ENCODE measurements around the gene PRC1.
"Not testable (repeated sequence)": the region's sequence is repeated elsewhere in the genome, so short reads cannot be mapped to it uniquely, and the experiment has no call there.

Gene PRC1

DNA sequence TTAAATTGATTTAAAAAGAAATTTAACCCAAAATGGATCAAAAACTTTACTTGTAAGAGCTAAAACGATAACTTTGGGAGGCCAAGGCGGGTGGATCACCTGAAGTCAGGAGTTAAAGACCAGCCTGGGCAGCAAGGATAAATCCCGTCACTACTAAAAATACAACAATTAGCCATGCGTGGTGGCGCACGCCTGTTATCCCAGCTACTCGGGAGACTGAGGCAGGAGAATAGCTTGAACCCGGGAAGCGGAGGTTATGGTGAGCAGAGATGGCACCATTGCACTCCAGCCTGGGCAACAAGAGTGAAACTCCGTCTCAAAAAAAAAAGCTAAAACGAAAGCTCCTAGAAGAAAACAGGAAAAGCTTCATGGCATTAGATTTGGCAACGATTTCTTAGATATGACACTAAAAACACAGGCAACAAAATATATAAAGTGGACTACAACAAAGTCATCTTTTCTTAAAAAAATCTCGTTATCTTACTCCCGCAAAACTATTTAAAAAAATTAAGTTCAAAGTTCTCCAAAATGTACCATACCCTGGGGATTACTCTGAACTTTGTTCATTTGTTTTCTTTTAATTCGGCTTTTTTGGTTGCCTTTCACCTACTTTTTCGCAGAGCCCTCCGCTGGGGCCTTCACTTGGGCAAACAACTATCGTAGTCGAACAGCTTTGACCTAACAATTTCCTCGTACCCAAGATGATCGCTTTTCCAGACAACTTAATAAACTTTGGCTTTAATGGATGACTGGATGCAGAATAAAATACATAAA, 64.9 kb downstream of the PRC1 start:
- peak overlapping the region; percentile 90 for H3K27ac ChIP-seq
- DNase-seq (ENCODE audit: low spot score), result no peak
- ChIA-PET POLR2A (ENCODE audit: low non-redundant PET) (interaction anchor here (0.6 to 0.8 kb wide), 2 partner anchors 19 to 401 kb away, joined by 3 to 5 read pairs; no protein-coding TSS in a partner anchor), CTCF (interaction anchor here (0.6 to 0.8 kb wide), 4 partner anchors 27 to 1659 kb away, joined by 3 to 9 read pairs (median 3); no protein-coding TSS in a partner anchor)
- TF ChIP-seq, protein P1, sequence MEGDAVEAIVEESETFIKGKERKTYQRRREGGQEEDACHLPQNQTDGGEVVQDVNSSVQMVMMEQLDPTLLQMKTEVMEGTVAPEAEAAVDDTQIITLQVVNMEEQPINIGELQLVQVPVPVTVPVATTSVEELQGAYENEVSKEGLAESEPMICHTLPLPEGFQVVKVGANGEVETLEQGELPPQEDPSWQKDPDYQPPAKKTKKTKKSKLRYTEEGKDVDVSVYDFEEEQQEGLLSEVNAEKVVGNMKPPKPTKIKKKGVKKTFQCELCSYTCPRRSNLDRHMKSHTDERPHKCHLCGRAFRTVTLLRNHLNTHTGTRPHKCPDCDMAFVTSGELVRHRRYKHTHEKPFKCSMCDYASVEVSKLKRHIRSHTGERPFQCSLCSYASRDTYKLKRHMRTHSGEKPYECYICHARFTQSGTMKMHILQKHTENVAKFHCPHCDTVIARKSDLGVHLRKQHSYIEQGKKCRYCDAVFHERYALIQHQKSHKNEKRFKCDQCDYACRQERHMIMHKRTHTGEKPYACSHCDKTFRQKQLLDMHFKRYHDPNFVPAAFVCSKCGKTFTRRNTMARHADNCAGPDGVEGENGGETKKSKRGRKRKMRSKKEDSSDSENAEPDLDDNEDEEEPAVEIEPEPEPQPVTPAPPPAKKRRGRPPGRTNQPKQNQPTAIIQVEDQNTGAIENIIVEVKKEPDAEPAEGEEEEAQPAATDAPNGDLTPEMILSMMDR (conservative IDR thresholded peaks at IDR 0.05; ENCODE audit: low read depth), result no peak

DNA sequence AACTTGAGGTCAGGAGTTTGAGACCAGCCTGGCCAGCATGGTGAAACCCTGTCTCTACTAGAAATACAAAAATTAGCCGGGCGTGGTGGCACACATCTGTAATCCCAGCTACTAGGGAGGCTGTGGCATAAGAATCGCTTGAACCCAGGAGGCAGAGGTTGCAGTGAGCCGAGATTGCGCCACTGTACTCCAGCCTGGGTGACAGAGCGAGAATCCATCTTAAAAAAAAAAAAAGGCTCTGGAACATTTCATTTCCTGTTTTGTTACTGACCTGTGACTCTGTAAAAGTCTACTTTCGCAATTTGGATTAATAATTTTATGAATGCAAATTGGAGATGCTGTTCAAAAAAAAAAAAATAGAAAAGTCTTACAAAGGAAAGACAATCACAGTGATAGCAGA, 66.2 kb downstream of the PRC1 start:
- CTCF ChIA-PET; POLR2A ChIA-PET (ENCODE audit: low non-redundant PET); DNase-seq (ENCODE audit: low spot score): not testable (repeated sequence)
- 0 out of 2 replicates have a peak overlapping the region, but pooled peaks have one; percentile 8 for H3K27ac ChIP-seq

DNA sequence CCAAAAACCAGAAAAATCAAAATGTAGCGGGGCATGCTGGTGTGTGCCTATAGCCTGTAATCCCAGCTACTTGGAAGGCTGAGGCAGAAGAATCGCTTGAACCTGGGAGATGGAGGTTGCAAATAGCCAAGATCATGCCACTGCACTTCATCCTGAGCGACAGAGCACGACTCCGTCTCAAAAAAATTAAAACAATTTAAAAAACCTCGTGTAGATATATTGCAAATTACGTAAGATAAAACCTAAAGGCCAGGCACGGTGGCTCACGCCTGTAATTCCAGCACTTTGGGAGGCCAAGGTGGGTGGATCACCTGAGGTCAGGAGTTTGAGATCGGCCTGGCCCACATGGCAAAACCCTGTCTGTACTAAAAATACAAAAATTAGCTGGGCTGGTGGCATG, 67.6 kb downstream of the PRC1 start:
- POLR2A ChIA-PET (ENCODE audit: low non-redundant PET), result interaction anchor here (0.6 kb wide), 1 partner anchor 21 kb away, joined by 3 read pairs; no protein-coding TSS in a partner anchor
- CTCF ChIA-PET; DNase-seq (ENCODE audit: low spot score); H3K27ac ChIP-seq: not testable (repeated sequence)

DNA sequence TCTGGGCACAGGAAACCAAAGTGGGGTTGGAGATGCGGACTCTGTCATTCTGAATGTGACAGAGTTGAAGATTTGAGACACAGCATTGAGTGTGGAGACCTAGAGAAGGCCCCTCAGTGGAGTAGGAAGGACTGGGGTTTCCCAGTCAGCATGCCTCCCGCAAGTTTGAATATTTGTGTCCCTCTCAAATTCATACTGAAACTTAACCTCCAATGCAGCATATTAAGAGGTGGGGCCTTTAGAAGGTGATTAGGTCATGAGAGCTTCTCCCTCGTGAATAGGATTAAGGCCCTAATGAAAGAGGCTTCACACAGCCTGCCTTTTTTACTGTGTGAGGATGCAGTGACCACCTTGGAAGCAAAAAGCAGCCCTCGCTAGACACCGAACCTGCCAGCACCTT, 70.0 kb downstream of the PRC1 start:
- DNase-seq (ENCODE audit: low spot score), result no peak
- CTCF ChIA-PET, result no interaction called here
- H3K27ac ChIP-seq, result no peak overlapping the region
- TF ChIP-seq, protein P1 (conservative IDR thresholded peaks at IDR 0.05; ENCODE audit: low read depth), result no peak
- POLR2A ChIA-PET (ENCODE audit: low non-redundant PET), result no interaction called here

DNA sequence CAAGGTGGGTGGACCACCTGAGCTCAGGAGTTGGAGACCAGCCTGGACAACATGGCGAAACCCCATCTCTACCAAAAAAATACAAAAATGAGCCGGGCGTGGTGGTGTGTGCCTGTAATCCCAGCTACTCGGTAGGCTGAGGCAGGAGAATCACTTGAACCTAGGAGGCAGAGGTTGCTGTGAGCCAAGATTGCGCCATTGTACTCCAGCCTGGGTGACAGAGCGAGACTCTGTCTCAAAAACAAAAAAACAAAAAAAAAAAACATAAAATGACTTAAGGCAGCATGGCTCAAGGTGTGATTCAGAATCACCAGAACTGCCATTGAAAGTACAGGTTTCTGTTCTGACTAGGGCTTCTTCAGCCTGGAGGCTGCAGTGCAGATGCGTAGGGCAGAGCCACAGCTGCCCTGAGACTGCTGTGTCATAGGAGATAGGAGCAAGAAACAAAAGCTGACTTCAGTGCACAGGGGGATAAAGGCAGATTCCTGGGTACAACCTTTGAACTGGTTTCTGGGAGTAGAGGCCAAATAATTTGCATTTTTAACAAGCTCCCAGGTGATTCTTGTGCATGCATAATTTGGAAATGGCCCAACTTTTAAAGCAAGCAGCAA, 71.5 kb downstream of the PRC1 start:
- DNase-seq (ENCODE audit: low spot score); H3K27ac ChIP-seq; POLR2A ChIA-PET (ENCODE audit: low non-redundant PET): not testable (repeated sequence)
- CTCF ChIA-PET, result interaction anchor here (0.7 to 0.9 kb wide), 2 partner anchors 9 to 12 kb away, joined by 3 read pairs; no protein-coding TSS in a partner anchor

DNA sequence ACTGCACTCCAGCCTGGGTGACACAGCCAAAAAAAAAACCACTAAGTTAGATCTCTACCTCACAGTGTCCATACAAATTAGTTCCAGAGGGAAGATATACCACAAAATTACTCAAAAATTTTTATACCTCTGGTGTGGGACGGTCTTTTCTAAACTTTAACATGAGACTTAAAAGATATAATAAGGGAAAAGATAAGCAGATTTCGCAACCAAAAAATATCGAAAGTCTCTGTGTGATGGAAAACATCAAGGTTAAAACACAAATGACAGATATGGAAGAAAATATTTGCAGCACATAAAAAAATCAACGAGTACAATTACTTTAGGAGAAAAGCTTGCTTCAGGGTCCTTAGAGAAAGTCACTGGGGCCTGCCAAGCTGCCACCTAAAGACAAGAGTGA, 72.4 kb downstream of the PRC1 start:
- POLR2A ChIA-PET (ENCODE audit: low non-redundant PET), result no interaction called here
- no peak for DNase-seq (ENCODE audit: low spot score)
- CTCF ChIA-PET, result no interaction called here
- no peak overlapping the region for H3K27ac ChIP-seq
- TF ChIP-seq, protein P1 (conservative IDR thresholded peaks at IDR 0.05; ENCODE audit: low read depth), result no peak

DNA sequence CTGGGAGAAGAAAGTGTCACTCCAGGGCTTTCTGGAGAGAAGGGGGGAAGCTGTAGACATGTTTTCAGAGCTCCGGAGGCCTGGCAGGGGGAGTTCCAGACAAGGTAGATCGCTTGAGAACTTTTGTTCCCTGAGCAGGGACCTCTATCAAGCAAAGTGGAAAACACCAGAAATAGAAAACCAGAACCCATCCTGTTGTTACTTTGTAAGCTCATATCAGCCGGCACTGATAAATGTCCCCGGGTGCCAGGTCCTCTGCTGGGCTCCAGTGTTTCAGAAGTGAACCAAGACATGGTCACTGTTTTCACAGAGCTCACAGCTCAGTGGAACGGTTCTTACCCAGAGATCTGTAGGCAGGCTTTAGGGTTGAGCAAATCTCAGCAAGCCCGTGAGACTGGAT, 75.5 kb downstream of the PRC1 start:
- DNase-seq (ENCODE audit: low spot score), result no peak

More for the DNA sequence above, 75.5 kb downstream of the PRC1 start:
- POLR2A ChIA-PET (ENCODE audit: low non-redundant PET), result no interaction called here
- TF ChIP-seq, protein P1 (conservative IDR thresholded peaks at IDR 0.05; ENCODE audit: low read depth), result no peak
- CTCF ChIA-PET, result no interaction called here
- H3K27ac ChIP-seq, result no peak overlapping the region

Measured in RWPE1 (cell line).